K562 (cell line): Measurements from ENCODE around the gene DAGLB. TPM values are rescaled to one million over a fixed set of nuclear protein-coding genes. Genes with fewer than 3 reads are reported as not detected.
A peak's percentile ranks its signal among the peaks of the same experiment; 100 is the strongest.

ENCODE experiments used
- ARID1B ChIP-seq: fragments of 450-650 bp; IDR thresholded peaks from 2 replicates; pipeline ENCODE4 v1.6.1; 2016; ENCODE audit warnings: antibody characterized with exemption, mild to moderate bottlenecking, inconsistent platforms
- CBFA2T3 ChIP-seq: fragments of 450-650 bp; IDR thresholded peaks from 2 replicates; pipeline ENCODE4 v1.6.1; 2017
- CREB5 ChIP-seq: fragments of 250-450 bp; sonication (Bioruptor Pico); IDR thresholded peaks from 2 replicates; pipeline ENCODE4 v1.5.0; 2020; ENCODE audit warnings: mild to moderate bottlenecking
- HOMEZ ChIP-seq: fragments of 250-450 bp; sonication (Bioruptor Pico); IDR thresholded peaks from 2 replicates; pipeline ENCODE4 v1.4.0; 2020; ENCODE audit warnings: mild to moderate bottlenecking, moderate library complexity
- PCBP2 ChIP-seq: fragments of 200-400 bp; formaldehyde crosslinking; IDR thresholded peaks from 2 replicates; pipeline ENCODE4 v1.6.1; 2018; ENCODE audit warnings: low read length, low read depth, mild to moderate bottlenecking, moderate library complexity; ENCODE audit not compliant: poor library complexity, severe bottlenecking
- RBM22 ChIP-seq: fragments of 200-400 bp; formaldehyde crosslinking; IDR thresholded peaks from 2 replicates; pipeline ENCODE4 v1.6.1; 2018; ENCODE audit warnings: low read length, low read depth; ENCODE audit not compliant: poor library complexity, severe bottlenecking
- ZBTB40 ChIP-seq, 2 experiments: fragments of 450-650 bp in 1 of 2; sonication (generic) in 1 of 2; formaldehyde crosslinking in 1 of 2; IDR thresholded peaks; 2 replicates each; pipeline versions ENCODE4 v1.7.1 to v1.9.0; 2016 to 2022; ENCODE audit warnings: inconsistent platforms in 1 of 2, mild to moderate bottlenecking in 1 of 2, missing genetic modification reagents in 1 of 2
- ZC3H8 ChIP-seq: fragments of 450-650 bp; IDR thresholded peaks from 2 replicates; pipeline ENCODE4 v1.6.1; 2017
- ZNF212 ChIP-seq: fragments of 450-650 bp; formaldehyde crosslinking; IDR thresholded peaks from 2 replicates; pipeline ENCODE4 v1.4.0; 2020; ENCODE audit warnings: mild to moderate bottlenecking
- ZNF449 ChIP-seq: fragments of 250-450 bp; sonication (Bioruptor Pico); IDR thresholded peaks from 2 replicates; pipeline ENCODE4 v1.8.0; 2022; ENCODE audit warnings: moderate library complexity, mild to moderate bottlenecking, inconsistent platforms
- ZNF699 ChIP-seq: fragments of 250-450 bp; sonication (Bioruptor Pico); IDR thresholded peaks from 2 replicates; pipeline ENCODE4 v1.8.0; 2021; ENCODE audit warnings: mild to moderate bottlenecking, moderate library complexity; ENCODE audit not compliant: insufficient replicate concordance
- polyA plus RNA-seq, 8 experiments: library from polyadenylated mRNA; depleted of rRNA in 4 of 8; stranded (reverse) in 5 of 8; unstranded in 3 of 8; fragments of >200 nt; fragmentation: Nextera tagmentation in 2 of 8; fragmentation: Illumina TruSeq in 1 of 8; extraction: Ambion mirVana in 2 of 8; extraction: Trizol in 1 of 8; gene quantifications; 2 replicates each; pipeline versions ENCODE4 v1.2.1 to v1.2.3, GENCODE V29; 2011 to 2014; ENCODE audit warnings: inconsistent platforms in 1 of 8, missing spikeins in 1 of 8
- total RNA-seq, 7 experiments: library from RNA; depleted of rRNA in 6 of 7; stranded (reverse); fragments of >200 nt in 6 of 7; fragmentation: Illumina TruSeq in 2 of 7; extraction: Trizol in 2 of 7; gene quantifications; 2 replicates each; pipeline versions ENCODE4 v1.2.1 to v1.2.3, GENCODE V29; 2011 to 2021; ENCODE audit warnings: low replicate concordance in 1 of 7

The DAGLB gene
- total and polyA plus RNA-seq, 9 of the 15 experiments (the other 6 are each of a cell fraction or from before 2014, with no cell fraction given): 0.92 to 16.4 (median 9.3) TPM

GRCh38 chr7:6451224-6451705 lies 3.5 kb upstream of the DAGLB start (continued):
- TF ChIP-seq CREB5 (CRISPR knock-in tag) (no peak), ZNF212 (no peak), ZNF699 (CRISPR knock-in tag) (no peak), PCBP2 (no peak), ARID1B (peak; percentile 99), ZNF449 (CRISPR knock-in tag) (no peak), RBM22 (no peak), CBFA2T3 (peak; percentile 99), HOMEZ (CRISPR knock-in tag) (no peak), ZC3H8 (no peak), ZBTB40 (IDR thresholded peaks at IDR 0.05) (0 out of 2 replicates have a peak, but pooled peaks have one; percentile 44), ZBTB40 (CRISPR knock-in tag; IDR thresholded peaks at IDR 0.05) (no peak)
